GM18951 (cell line): ENCODE data around the gene SFXN5.
A peak's percentile ranks its signal among the peaks of the same experiment; 100 is the strongest.

Experiments
- POLR2A ChIP-seq: IDR thresholded peaks from 4 replicates; pipeline ENCODE4 v1.6.1; 2011; ENCODE audit warnings: mild to moderate bottlenecking; ENCODE audit not compliant: insufficient read length, insufficient read depth; ENCODE audit errors: extremely low read depth
- in situ Hi-C: fragments of 300-500 bp; cut with MboI; formaldehyde crosslinking; loops from one replicate; pipeline ENCODE4 v1.12.0; 2022; ENCODE audit warnings: low sequenced_read_pairs, mixed read lengths, inconsistent platforms; ENCODE audit not compliant: unreplicated experiment

SFXN5 gene

DNA sequence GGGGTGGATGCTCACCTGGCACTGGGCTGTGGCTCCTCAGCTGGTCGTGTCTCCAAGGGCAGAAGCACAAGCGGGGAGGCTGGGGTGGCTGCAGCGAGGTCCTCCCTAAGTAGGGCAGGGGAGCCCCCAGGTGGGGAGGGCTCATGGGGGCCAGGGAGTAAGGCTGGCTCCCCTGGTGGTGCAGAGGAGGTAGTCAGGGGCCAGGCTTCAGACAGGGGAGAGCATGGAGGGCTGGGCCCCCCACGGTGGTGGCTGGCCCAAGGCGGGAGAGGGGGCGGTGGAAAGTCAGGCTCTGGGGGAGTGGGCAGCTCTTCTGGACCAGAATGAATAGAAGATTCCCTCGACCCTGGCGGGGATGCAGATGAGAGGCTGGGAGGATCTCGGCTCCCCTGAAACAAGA lies 8.1 kb upstream of the SFXN5 start:
- no peak for TF ChIP-seq POLR2A
- in situ Hi-C loops = loop anchor here (10.0 kb wide), 1 partner anchor 75 kb away; no protein-coding TSS in a partner anchor

GRCh38 chr2:73078457-73079411 lies 7.2 kb upstream of the SFXN5 start:
- in situ Hi-C loops = no loop called here
- TF ChIP-seq POLR2A = no peak

DNA sequence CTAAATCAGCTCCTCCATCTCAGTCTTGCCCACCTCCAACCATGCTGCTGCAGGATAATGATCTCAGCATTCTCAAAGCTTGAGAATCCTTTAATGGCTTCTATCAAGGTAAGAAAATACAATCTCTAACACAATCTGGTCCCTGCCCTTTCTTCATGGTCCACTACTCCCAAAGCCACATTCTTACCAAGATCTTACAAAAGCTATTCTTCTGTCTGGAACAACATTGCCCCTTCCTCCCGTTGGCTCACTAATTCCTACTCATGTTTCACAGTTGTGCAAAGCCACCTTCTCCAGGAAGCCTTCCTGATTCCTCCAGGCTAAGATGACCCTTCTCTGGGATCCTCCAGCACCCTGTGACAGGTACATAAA lies 5.9 kb upstream of the SFXN5 start:
- in situ Hi-C loops = no loop called here
- no peak for TF ChIP-seq POLR2A

DNA sequence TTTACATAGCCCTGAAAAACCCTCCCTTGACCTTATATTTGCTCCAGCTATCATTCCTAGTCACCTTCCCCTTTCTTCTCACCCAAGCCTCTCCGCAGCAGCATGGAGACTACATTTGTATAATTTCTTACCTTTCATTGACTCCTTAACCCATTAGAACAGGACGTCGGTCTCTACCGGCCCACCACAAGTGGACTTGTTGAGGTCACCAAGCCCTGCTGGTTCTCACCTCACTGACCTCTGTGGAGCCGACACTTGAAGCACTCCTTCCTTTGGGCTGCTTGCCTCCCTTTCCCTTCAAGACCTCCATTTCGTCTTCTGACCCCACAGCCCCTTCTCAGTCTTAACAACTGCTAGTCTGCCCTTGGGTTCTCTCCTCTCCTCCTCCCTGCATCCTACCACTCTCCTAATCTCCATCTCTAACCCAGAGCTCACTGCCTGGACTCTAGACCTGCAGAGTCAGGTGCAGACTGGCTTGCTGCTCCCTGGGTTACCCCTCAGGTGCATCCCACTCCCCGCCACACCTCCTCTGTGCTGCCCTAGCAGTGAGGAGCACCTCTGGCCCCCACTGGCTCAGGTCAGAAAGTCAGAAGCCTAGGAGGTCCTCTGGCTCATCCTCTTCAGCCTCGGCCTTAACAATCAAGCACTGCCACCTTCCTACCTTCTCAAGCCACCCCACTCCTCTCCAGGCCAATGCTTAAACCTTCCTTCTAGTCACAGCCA lies 5.3 kb upstream of the SFXN5 start:
- in situ Hi-C loops = no loop called here
- TF ChIP-seq POLR2A = no peak

GRCh38 chr2:73075477-73076373 lies 4.2 kb upstream of the SFXN5 start:
- TF ChIP-seq POLR2A = no peak
- in situ Hi-C loops = no loop called here

GRCh38 chr2:73074110-73075069 lies 2.9 kb upstream of the SFXN5 start:
- in situ Hi-C loops = no loop called here
- TF ChIP-seq POLR2A = no peak

- in situ Hi-C loops = no loop called here
- TF ChIP-seq POLR2A = no peak
Measured at GRCh38 chr2:73072416-73072815, 904 bp upstream of the SFXN5 start.

DNA sequence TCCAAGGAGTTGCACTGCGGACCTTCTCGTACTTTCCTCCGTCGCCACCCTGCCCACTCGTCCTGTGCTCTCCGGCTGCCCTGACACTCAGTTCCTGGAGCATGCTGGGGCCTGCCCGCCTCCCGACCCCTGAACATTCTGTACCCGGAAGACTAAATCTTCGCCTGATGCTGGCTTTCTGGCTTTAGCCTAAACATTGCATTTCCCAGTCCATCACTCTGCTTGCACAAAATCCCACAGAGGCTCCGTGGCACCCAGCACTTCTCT lies 550 bp upstream of the SFXN5 start:
- TF ChIP-seq POLR2A = no peak
- in situ Hi-C loops = no loop called here

GRCh38 chr2:73070643-73071359 lies 711 bp downstream of the SFXN5 start:
- peak; percentile 63 for TF ChIP-seq POLR2A
- in situ Hi-C loops = no loop called here

GRCh38 chr2:73069855-73070642 lies 1.5 kb downstream of the SFXN5 start:
- in situ Hi-C loops = no loop called here
- no peak for TF ChIP-seq POLR2A
